Posterior vena cava (tissue), 2 donors: ENCODE measurements around the gene BIK. TPM values are rescaled to one million over a fixed set of nuclear protein-coding genes. Genes with fewer than 3 reads are reported as not detected.

Experiments used
- DNase-seq: peaks from one replicate; pipeline ENCODE4 v3.0.0-alpha.2; 2020; ENCODE audit warnings: low spot score
- intact Hi-C, 2 donors: fragments of 100-400 bp; cut with DNase I; formaldehyde crosslinking; loops; one replicate each; pipeline versions ENCODE4 v1.14.1 to v1.14.2; 2022 to 2023
- long read RNA-seq, 2 donors: library from polyadenylated mRNA; unstranded; transcript quantifications; one replicate each; pipeline ENCODE4 v2.0.0, GENCODE V29; 2020 to 2021
- total RNA-seq, 2 donors: library from RNA; stranded (reverse); fragmentation: NEBNext Ultra II Directional; extraction: Animal tissue kit (Norgen Biotek cat#: 25700); gene quantifications; one replicate each; pipeline ENCODE4 v1.2.1, GENCODE V29; 2021
- donor health status: DM: yes; HTN: yes; CAD: no.
- donor health status: DM: yes; HTN: yes; CAD: no.

BIK gene
- not detected for total RNA-seq
- long read RNA-seq, donor 1, partial matches to known transcripts = 0 of 1 reads
- long read RNA-seq, donor 1, other reads (novel, unspliced or antisense) = 1 of 1 reads
- long read RNA-seq, donor 2, partial matches to known transcripts = 0 of 1 reads
- long read RNA-seq, donor 2, other reads (novel, unspliced or antisense) = 0 of 1 reads

- intact Hi-C loops = no loop called here
- DNase-seq = peak; percentile 83
Observed at GRCh38 chr22:43110444-43110926, at the start of gene BIK. Gene BIK, plus strand, starts transcription at chr22:43110750. Its CDS starts 13,273 bp downstream, at chr22:43124023.

DNA sequence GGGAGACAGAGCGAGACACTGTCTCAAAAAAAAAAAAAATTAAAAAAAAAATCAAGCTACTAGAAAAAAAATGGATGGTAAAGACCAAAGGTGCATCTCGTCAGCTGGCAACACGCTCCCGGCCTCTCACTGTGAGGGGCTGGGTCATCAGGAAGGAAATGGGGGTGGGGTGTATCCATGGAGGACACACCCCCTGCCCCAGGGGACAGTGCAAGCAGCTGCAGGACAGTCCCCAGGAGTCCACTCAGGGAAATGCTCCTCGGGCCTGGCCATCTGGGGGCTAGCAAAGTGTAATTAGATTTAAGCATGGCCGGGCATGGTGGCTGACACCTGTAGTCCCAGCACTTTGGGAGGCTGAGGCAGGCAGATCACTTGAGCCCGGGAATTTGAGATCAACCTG lies 44.4 kb upstream of the BIK start:
- DNase-seq = no peak
- intact Hi-C loops = no loop called here

GRCh38 chr22:43066844-43067385 lies 43.6 kb upstream of the BIK start:
- DNase-seq = no peak
- intact Hi-C loops = no loop called here

DNA sequence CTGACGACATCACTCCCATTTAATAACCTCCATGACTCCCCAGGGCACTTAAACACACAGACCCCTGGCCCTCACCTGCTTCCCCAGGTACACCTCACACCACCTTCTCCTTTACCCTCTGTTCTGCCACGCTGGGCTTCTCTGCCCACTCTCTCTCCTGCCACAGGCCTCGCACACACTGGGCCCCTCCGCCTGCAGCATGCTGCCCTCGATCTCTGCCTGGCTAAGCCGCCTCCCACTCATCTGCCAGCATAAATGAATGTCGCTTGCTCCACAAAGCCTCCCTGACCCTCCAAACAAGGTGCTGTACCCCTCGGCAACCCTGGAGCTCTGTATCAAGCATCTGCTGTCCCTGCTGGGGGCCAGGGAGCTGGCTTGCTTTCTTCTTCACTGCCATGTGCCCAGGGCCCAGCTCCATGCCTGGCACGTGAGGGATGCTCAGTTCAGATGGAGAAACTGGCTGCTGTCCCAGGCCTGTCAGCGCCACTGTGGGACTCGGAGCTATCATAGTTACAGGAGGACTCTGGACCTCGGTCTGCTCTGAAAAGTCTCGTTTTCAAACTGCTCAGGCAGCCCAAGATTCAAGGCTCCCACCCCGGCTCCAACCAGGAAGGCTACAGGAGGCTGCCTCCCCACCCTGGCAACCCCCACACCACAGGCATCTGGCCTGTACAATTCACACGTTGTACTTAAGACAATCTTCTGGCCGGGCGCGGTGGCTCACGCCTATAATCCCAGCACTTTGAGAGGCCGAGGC lies 33.3 kb upstream of the BIK start:
- intact Hi-C loops = no loop called here

GRCh38 chr22:43078522-43078921 lies 32.0 kb upstream of the BIK start:
- no peak for DNase-seq

More for the DNA sequence above, 33.3 kb upstream of the BIK start:
- no peak for DNase-seq

DNA sequence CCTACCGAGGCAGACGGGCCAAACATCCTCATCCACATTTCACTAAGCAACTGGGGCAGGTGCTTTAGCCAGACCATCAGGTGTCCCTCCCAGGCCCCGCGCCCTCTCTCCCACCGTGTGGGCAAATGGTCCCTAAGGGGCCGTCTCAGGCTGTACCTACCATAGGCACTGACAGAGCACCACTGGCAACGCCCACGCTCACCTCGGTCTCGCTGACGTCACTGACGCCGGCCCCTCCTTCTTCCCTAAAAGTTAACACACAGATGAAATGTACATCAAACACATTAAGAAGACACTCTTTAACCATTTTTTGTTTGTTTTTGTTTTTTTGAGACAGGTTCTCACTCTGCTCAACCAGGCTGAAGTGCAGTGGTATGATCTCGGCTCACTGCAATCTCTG lies 30.8 kb upstream of the BIK start:
- intact Hi-C loops = no loop called here
- no peak for DNase-seq

More at GRCh38 chr22:43078522-43078921, 32.0 kb upstream of the BIK start:
- intact Hi-C loops = no loop called here

GRCh38 chr22:43080616-43081015 lies 29.9 kb upstream of the BIK start:
- intact Hi-C loops = no loop called here

GRCh38 chr22:43081968-43082367 lies 28.6 kb upstream of the BIK start:
- no peak for DNase-seq
- intact Hi-C loops = no loop called here

More at GRCh38 chr22:43080616-43081015, 29.9 kb upstream of the BIK start:
- DNase-seq = no peak

DNA sequence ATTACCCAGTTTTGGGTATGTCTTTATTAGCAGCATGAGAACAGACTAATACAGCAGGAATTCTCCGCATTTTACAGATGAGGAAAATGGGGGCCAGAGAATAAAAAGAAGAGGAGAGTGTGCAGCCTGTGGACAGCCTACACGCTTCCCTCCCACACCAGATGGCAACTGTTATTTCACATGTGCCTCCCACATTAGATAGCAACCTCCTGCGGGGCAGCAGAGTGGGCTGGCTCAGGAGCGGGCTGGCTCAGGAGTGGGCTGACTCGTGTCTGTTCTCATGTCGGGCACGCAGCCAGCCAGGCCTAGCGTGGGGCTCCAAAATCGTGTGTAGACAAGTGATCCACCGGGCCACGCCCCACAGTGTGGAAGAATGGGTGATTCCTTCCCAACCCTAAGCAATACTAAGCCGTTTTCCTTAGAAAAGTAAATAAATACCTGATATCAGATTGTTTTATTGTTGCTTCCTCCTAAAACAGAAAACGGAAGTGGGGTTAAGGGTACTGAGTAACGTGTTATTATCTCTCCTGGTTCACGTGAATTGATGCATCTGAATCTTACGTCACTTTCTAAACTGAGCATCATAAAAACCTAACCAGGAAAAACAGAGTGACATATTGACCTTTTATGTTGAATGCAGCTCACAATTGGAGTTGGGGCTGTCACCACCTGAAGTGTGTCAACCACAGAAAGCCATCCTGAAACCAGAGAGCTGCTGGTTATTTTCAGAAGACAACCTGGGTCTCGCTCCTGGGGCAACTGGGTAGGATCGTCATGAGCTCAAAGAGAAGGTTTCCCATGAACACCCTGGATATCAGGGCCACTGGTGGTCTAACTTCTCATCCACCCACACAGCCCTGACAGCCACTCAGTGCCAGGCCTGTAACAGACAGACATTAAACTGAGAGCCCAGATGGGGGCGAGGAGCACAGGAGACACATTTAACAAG lies 24.6 kb upstream of the BIK start:
- no peak for DNase-seq
- intact Hi-C loops = no loop called here

- intact Hi-C loops = no loop called here
- no peak for DNase-seq
Observed at GRCh38 chr22:43088627-43088983, 21.9 kb upstream of the BIK start.

DNA sequence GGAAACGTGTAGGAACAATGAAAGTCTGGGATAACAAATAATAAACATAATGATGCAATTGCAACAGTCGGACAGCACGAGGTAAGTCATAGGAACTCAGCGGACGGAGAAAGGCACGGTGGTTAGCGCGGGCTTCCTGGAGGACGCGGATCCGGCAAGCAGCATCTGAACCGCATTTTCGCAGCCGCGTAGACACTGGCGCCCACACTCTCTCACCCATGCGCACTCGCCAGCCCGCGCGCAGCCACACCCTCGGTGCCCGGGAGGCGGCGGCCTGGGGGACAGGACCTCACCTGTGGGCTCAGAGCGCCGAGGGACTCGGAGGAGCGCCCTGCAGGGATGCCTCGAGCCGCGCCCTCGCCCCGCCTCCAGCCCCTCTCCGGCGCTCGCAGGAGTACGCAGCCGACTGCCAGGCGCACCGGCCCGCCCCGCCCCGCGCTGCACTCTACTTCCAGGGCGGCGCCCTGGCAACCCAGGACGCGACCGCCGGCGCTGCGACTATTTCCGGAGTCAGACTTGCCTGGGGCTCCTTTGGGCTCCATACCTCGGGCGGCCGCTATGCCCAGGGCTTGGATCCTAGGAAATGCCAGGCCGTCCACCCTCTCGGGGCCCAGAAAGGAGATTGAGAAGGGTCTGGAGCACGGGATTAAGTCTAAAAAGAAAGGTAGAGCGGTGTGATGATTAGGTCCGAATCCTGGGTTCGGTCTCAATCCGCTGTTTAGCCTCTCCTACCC lies 21.4 kb upstream of the BIK start, which contains the start of gene TTLL1:
Gene TTLL1, minus strand, starts transcription at position 408 of the 734 bp plus-strand sequence. CDS start 13,805 bp downstream, outside the sequence.
- intact Hi-C loops = no loop called here
- peak; percentile 97 for DNase-seq

- intact Hi-C loops = no loop called here
- peak; percentile 86 for DNase-seq
Observed at GRCh38 chr22:43090130-43090789, 20.3 kb upstream of the BIK start.

DNA sequence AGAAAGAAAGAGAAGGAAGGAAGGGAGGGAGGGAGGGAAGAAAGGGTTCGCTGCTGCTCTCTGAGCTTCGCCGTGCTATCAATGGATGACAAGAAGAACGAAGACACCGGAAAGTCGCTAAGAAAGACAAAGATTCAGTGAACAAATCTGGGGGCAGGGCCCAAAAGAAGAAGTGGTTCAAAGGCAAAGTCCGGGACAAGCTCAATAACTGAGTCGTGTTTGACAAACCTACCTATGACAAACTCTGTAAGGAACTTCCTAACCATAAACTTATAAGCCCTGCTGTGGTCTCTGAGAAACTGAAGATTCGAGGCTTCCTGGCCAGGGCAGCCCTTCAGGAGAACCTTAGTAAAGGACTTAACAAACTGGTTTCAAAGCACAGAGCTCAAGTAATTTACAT lies 18.5 kb upstream of the BIK start:
- intact Hi-C loops = no loop called here
- DNase-seq = no peak

- intact Hi-C loops = no loop called here
- DNase-seq = no peak
Observed at GRCh38 chr22:43094085-43094484, 16.5 kb upstream of the BIK start.

DNA sequence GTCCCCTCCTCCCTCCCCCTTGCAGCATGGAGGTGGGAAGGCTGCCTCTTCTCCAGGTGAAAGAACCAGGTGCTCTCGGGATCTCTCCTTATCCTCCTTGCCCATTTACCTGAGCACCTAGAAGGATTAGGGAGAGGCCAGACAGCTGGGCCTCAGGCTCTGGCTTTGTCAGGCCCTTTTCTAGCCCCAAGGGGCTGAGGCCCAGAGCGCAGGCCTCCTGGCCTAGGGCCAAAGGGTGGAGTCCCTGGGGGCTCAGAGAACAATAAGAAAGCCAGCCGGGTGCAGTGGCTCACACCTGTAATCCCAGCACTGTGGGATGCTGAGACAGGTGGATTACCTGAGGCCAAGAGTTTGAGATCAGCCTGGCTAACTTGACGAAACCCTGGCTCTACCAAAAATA lies 16.0 kb upstream of the BIK start:
- intact Hi-C loops = no loop called here

DNA sequence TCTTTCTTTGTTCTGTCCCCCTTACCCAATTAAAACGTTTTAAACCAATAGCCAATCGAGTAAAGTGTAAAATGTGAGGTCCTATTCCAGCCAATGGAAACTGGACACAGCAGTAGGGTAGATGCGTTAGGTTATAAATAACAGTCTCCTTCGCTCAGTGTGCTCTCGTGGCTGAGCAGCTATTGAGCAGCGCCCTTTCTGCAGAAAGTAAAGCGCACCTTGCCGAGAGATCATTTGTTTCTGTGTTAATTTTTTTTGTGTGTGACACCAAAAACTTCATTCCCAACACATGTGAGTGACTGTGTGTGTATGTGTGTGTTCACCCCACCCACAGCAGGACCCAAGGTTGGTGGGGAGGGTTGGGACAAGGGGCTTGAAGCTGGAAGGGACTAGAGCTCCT lies 14.1 kb upstream of the BIK start:
- intact Hi-C loops = no loop called here
- no peak for DNase-seq

More for the DNA sequence above, 16.0 kb upstream of the BIK start:
- no peak for DNase-seq

DNA sequence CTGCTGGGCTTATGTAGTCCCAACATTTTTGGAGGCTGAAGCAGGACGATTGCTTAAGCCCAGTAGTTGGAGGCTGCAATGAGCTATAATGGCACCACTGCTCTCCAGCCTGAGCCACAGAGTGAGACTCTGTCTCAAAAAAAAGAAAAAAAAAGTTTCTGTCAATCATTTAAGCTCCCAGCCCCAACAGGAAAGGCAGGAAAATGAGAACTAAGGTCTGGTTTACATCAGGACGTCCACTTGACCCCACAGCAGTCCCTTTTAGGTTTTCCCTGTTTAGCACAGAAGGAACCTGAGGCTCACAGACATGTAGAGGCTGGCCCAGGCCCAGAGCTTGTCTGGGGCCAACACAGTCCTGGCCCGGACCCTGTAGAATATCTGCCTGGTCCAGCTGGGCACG lies 12.2 kb upstream of the BIK start:
- intact Hi-C loops = no loop called here
- no peak for DNase-seq

- intact Hi-C loops = no loop called here
- no peak for DNase-seq
Observed at GRCh38 chr22:43099095-43099494, 11.5 kb upstream of the BIK start.
